ENCODE measurements around the gene SMURF1. TPM values are rescaled to one million over a fixed set of nuclear protein-coding genes. Genes with fewer than 3 reads are reported as not detected.

SMURF1 gene
- total RNA-seq = 10 to 100 TPM; 10.1 to 11.1 TPM

- intact Hi-C loops (cut with micrococcal nuclease) = loop anchor here (1.0 to 5.0 kb wide), 7 partner anchors 103 to 1283 kb away; partner anchors contain the start of genes ARPC1A, BUD31, MEPCE and PDAP1
- peak; percentile 69 for DNase-seq
- Mint-ChIP-seq H3K4me3 (peak within 1 kb of the TSS; percentile 90), H3K9me3 (no peaks in the 10 kb centered on the region), H3K27ac (peak within 1 kb of the TSS; percentile 75), H3K4me1 (ENCODE audit: low read depth) (peaks cover 38% of the 10 kb centered on the region), H3K27me3 (ENCODE audit: low read depth) (no peaks in the 10 kb centered on the region), H3K36me3 (ENCODE audit: low read depth) (peaks cover 4% of the 10 kb centered on the region)
- CTCF ChIA-PET = interaction anchor here (0.5 to 1.6 kb wide), 3 partner anchors 11 to 194 kb away, joined by 3 to 4 read pairs (median 3); no protein-coding TSS in a partner anchor
These were observed at the start of gene SMURF1 for GRCh38 chr7:99143853-99144672. TSS of gene SMURF1 (minus strand) at chr7:99144108. CDS start at chr7:99143780, 328 bp downstream.

- intact Hi-C loops (cut with micrococcal nuclease) = no loop called here
- Mint-ChIP-seq H3K27ac (no peak overlapping the region), H3K4me3 (no peak overlapping the region), H3K4me1 (ENCODE audit: low read depth) (no peaks in the 10 kb centered on the region), H3K9me3 (peaks cover 3% of the 10 kb centered on the region), H3K27me3 (ENCODE audit: low read depth) (peaks cover 3% of the 10 kb centered on the region), H3K36me3 (ENCODE audit: low read depth) (no peaks in the 10 kb centered on the region)
- DNase-seq = no peak
- CTCF ChIA-PET = interaction anchor here (0.5 to 0.7 kb wide), 2 partner anchors 61 to 83 kb away, joined by 3 read pairs; no protein-coding TSS in a partner anchor
These were observed 48.1 kb upstream of the SMURF1 start for GRCh38 chr7:99191869-99192596.

GRCh38 chr7:99190359-99191009, 46.6 kb upstream of the SMURF1 start:
- CTCF ChIA-PET = interaction anchor here (0.6 to 0.7 kb wide), 2 partner anchors 18 to 21 kb away, joined by 3 to 4 read pairs; no protein-coding TSS in a partner anchor
- Mint-ChIP-seq H3K27me3 (ENCODE audit: low read depth) (peaks cover 3% of the 10 kb centered on the region), H3K4me3 (no peak overlapping the region), H3K4me1 (ENCODE audit: low read depth) (no peaks in the 10 kb centered on the region), H3K36me3 (ENCODE audit: low read depth) (no peaks in the 10 kb centered on the region), H3K9me3 (no peaks in the 10 kb centered on the region), H3K27ac (no peak overlapping the region)
- DNase-seq = no peak
- intact Hi-C loops (cut with micrococcal nuclease) = no loop called here

GRCh38 chr7:99189222-99189621, 45.3 kb upstream of the SMURF1 start:
- no peaks in the 10 kb centered on the region for H3K9me3 Mint-ChIP-seq
- peaks cover 3% of the 10 kb centered on the region for H3K27me3 Mint-ChIP-seq (ENCODE audit: low read depth)
- intact Hi-C loops (cut with micrococcal nuclease) = no loop called here
- H3K36me3 Mint-ChIP-seq (ENCODE audit: low read depth) = no peaks in the 10 kb centered on the region
- no peak overlapping the region for H3K27ac Mint-ChIP-seq
- CTCF ChIA-PET = no interaction called here
- no peak overlapping the region for H3K4me3 Mint-ChIP-seq
- no peak for DNase-seq
- H3K4me1 Mint-ChIP-seq (ENCODE audit: low read depth) = no peaks in the 10 kb centered on the region

- Mint-ChIP-seq H3K9me3 (no peaks in the 10 kb centered on the region), H3K27me3 (ENCODE audit: low read depth) (peaks cover 3% of the 10 kb centered on the region), H3K4me3 (no peak overlapping the region), H3K36me3 (ENCODE audit: low read depth) (no peaks in the 10 kb centered on the region), H3K4me1 (ENCODE audit: low read depth) (no peaks in the 10 kb centered on the region), H3K27ac (no peak overlapping the region)
- DNase-seq = no peak
- CTCF ChIA-PET = no interaction called here
- intact Hi-C loops (cut with micrococcal nuclease) = no loop called here
These were observed 44.3 kb upstream of the SMURF1 start for GRCh38 chr7:99188221-99188620.

- no peaks in the 10 kb centered on the region for H3K4me1 Mint-ChIP-seq (ENCODE audit: low read depth)
- H3K36me3 Mint-ChIP-seq (ENCODE audit: low read depth) = no peaks in the 10 kb centered on the region
- intact Hi-C loops (cut with micrococcal nuclease) = no loop called here
- H3K27me3 Mint-ChIP-seq (ENCODE audit: low read depth) = peaks cover 3% of the 10 kb centered on the region
- H3K9me3 Mint-ChIP-seq = no peaks in the 10 kb centered on the region
- H3K27ac Mint-ChIP-seq = no peak overlapping the region
- no peak for DNase-seq
- no peak overlapping the region for H3K4me3 Mint-ChIP-seq
- CTCF ChIA-PET = interaction anchor here (0.6 kb wide), 1 partner anchor 8 kb away, joined by 3 read pairs; no protein-coding TSS in a partner anchor
These were observed 40.8 kb upstream of the SMURF1 start for GRCh38 chr7:99184532-99185218.

- H3K27ac Mint-ChIP-seq = no peak overlapping the region
- no peaks in the 10 kb centered on the region for H3K9me3 Mint-ChIP-seq
- no peaks in the 10 kb centered on the region for H3K4me1 Mint-ChIP-seq (ENCODE audit: low read depth)
- no peaks in the 10 kb centered on the region for H3K27me3 Mint-ChIP-seq (ENCODE audit: low read depth)
- CTCF ChIA-PET = no interaction called here
- intact Hi-C loops (cut with micrococcal nuclease) = no loop called here
- DNase-seq = no peak
- no peaks in the 10 kb centered on the region for H3K36me3 Mint-ChIP-seq (ENCODE audit: low read depth)
- H3K4me3 Mint-ChIP-seq = no peak overlapping the region
These were observed 36.3 kb upstream of the SMURF1 start for GRCh38 chr7:99180067-99180650.

- intact Hi-C loops (cut with micrococcal nuclease) = no loop called here
- no peaks in the 10 kb centered on the region for H3K9me3 Mint-ChIP-seq
- H3K27me3 Mint-ChIP-seq (ENCODE audit: low read depth) = peaks cover 2% of the 10 kb centered on the region
- no peak overlapping the region for H3K27ac Mint-ChIP-seq
- no peak overlapping the region for H3K4me3 Mint-ChIP-seq
- H3K4me1 Mint-ChIP-seq (ENCODE audit: low read depth) = no peaks in the 10 kb centered on the region
- CTCF ChIA-PET = no interaction called here
- no peak for DNase-seq
- H3K36me3 Mint-ChIP-seq (ENCODE audit: low read depth) = no peaks in the 10 kb centered on the region
These were observed 33.3 kb upstream of the SMURF1 start for GRCh38 chr7:99177165-99177564.

- Mint-ChIP-seq H3K4me1 (ENCODE audit: low read depth) (no peaks in the 10 kb centered on the region), H3K27me3 (ENCODE audit: low read depth) (peaks cover 4% of the 10 kb centered on the region), H3K9me3 (no peaks in the 10 kb centered on the region), H3K27ac (no peak overlapping the region), H3K36me3 (ENCODE audit: low read depth) (no peaks in the 10 kb centered on the region), H3K4me3 (no peak overlapping the region)
- no peak for DNase-seq
- intact Hi-C loops (cut with micrococcal nuclease) = no loop called here
- CTCF ChIA-PET = no interaction called here
These were observed 29.9 kb upstream of the SMURF1 start for GRCh38 chr7:99173787-99174186.

GRCh38 chr7:99171731-99172130, 27.8 kb upstream of the SMURF1 start:
- intact Hi-C loops (cut with micrococcal nuclease) = no loop called here
- DNase-seq = no peak
- CTCF ChIA-PET = interaction anchor here (0.8 to 1.2 kb wide), 2 partner anchors 30 to 141 kb away, joined by 3 to 4 read pairs; no protein-coding TSS in a partner anchor
- Mint-ChIP-seq H3K9me3 (no peaks in the 10 kb centered on the region), H3K4me3 (no peak overlapping the region), H3K27ac (no peak overlapping the region), H3K36me3 (ENCODE audit: low read depth) (no peaks in the 10 kb centered on the region), H3K27me3 (ENCODE audit: low read depth) (peaks cover 4% of the 10 kb centered on the region), H3K4me1 (ENCODE audit: low read depth) (no peaks in the 10 kb centered on the region)

- H3K4me1 Mint-ChIP-seq (ENCODE audit: low read depth) = no peaks in the 10 kb centered on the region
- H3K27ac Mint-ChIP-seq = no peak overlapping the region
These were observed 26.8 kb upstream of the SMURF1 start for GRCh38 chr7:99170730-99171074.

More at GRCh38 chr7:99170730-99171074, 26.8 kb upstream of the SMURF1 start:
- CTCF ChIA-PET = interaction anchor here (0.8 to 1.2 kb wide), 2 partner anchors 31 to 142 kb away, joined by 3 to 4 read pairs; no protein-coding TSS in a partner anchor
- Mint-ChIP-seq H3K27me3 (ENCODE audit: low read depth) (peaks cover 4% of the 10 kb centered on the region), H3K4me3 (no peak overlapping the region), H3K36me3 (ENCODE audit: low read depth) (no peaks in the 10 kb centered on the region), H3K9me3 (no peaks in the 10 kb centered on the region)
- intact Hi-C loops (cut with micrococcal nuclease) = no loop called here
- no peak for DNase-seq

All from activated naive CD4-positive, alpha-beta T cell treated with anti-CD3 and anti-CD28 coated beads for 36 hours (primary cell).